MM.1S (cell line): ENCODE measurements around the gene CELF4.

Source experiments
- CTCF ChIP-seq: fragments of 300-600 bp; sonication (generic); IDR thresholded peaks from 2 replicates; pipeline ENCODE4 v1.5.1; 2016; ENCODE audit warnings: antibody characterized with exemption, low read length, mixed read lengths
- EZH2phosphoT487 ChIP-seq: fragments of 300-600 bp; sonication (generic); IDR thresholded peaks from 2 replicates; pipeline ENCODE4 v1.6.1; 2018; ENCODE audit warnings: antibody characterized with exemption, low read length

- TF ChIP-seq CTCF: no peak
- TF ChIP-seq EZH2phosphoT487: no peak
Observed at GRCh38 chr18:37551846-37552245, 13.8 kb downstream of the CELF4 start.
